MM.1S (cell line): Measurements from ENCODE around the gene PLCH2.

Experiments used
- EZH2 ChIP-seq: fragments of 300-600 bp; sonication (generic); optimal IDR thresholded peaks from 2 replicates; pipeline ENCODE3; 2017; ENCODE audit warnings: low read depth, mild to moderate bottlenecking, antibody characterized with exemption, low read length, mixed read lengths
- EZH2phosphoT487 ChIP-seq: fragments of 300-600 bp; sonication (generic); IDR thresholded peaks from 2 replicates; pipeline ENCODE4 v1.6.1; 2018; ENCODE audit warnings: antibody characterized with exemption, low read length
- TF ChIP-seq, protein P1 (sequence below): fragments of 300-600 bp; sonication (generic); IDR thresholded peaks from 2 replicates; pipeline ENCODE4 v1.5.1; 2016; ENCODE audit warnings: antibody characterized with exemption, low read length, mixed read lengths

DNA sequence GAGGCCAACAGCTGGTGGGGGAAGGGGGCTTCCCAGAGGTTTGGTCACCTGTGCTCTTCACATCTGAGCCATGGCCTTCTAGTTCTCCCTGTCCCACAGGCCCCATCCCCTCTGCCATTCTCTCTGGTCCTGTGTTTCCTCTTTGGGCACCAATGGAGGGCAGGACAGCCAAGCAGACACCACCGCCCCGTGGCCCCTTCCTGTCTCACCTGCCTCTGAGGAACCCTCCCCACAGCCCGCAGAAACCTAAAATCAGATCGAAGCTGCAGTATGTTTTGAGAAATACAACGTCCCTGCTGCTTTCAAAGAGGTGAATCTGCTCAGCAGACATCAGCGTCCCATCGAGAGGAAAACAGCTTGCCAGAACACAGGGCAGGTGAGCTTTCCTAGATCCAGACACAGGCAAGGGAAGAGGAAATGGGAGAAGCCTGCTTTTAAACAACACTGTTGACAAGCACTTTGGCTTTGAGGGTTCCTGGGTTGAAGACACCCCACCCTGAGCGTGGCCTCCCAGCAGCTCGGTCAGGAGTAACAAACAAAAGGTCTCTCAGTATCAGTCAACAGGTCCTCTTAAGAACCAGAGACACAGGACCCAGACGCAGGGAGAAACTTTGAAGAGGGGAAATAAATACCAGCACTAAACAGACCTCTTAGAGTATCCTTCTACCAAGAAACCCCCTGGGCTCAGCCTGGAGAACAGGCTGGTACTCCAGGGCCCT is 48.0 kb downstream of the PLCH2 start:
- TF ChIP-seq, protein P1, sequence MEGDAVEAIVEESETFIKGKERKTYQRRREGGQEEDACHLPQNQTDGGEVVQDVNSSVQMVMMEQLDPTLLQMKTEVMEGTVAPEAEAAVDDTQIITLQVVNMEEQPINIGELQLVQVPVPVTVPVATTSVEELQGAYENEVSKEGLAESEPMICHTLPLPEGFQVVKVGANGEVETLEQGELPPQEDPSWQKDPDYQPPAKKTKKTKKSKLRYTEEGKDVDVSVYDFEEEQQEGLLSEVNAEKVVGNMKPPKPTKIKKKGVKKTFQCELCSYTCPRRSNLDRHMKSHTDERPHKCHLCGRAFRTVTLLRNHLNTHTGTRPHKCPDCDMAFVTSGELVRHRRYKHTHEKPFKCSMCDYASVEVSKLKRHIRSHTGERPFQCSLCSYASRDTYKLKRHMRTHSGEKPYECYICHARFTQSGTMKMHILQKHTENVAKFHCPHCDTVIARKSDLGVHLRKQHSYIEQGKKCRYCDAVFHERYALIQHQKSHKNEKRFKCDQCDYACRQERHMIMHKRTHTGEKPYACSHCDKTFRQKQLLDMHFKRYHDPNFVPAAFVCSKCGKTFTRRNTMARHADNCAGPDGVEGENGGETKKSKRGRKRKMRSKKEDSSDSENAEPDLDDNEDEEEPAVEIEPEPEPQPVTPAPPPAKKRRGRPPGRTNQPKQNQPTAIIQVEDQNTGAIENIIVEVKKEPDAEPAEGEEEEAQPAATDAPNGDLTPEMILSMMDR: no peak
- TF ChIP-seq EZH2phosphoT487 (no peak), EZH2 (no peak)
